ENCODE results near the gene BAZ1A.

DNA sequence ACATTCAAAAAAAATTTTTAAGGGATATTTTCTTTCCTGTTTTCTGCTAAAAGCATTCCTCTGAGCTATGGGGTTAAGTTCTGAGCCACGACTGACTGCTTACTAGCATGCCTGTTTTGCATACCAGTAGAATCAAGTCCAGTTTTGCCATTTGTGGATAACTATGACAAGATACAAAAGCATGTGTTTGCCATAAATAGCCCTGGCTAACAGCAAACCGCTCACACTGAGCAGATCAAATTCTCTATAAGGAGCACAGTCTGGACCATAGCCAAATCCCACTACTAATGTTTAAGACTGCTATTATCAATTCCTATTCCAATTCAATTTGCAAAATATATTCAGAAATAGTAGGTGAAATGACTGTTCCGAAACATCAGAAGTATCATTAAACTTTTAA lies 164.0 kb downstream of the BAZ1A start:
- TF ChIP-seq, protein P1, sequence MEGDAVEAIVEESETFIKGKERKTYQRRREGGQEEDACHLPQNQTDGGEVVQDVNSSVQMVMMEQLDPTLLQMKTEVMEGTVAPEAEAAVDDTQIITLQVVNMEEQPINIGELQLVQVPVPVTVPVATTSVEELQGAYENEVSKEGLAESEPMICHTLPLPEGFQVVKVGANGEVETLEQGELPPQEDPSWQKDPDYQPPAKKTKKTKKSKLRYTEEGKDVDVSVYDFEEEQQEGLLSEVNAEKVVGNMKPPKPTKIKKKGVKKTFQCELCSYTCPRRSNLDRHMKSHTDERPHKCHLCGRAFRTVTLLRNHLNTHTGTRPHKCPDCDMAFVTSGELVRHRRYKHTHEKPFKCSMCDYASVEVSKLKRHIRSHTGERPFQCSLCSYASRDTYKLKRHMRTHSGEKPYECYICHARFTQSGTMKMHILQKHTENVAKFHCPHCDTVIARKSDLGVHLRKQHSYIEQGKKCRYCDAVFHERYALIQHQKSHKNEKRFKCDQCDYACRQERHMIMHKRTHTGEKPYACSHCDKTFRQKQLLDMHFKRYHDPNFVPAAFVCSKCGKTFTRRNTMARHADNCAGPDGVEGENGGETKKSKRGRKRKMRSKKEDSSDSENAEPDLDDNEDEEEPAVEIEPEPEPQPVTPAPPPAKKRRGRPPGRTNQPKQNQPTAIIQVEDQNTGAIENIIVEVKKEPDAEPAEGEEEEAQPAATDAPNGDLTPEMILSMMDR (IDR thresholded peaks at IDR 0.05): no peak
- no peak for TF ChIP-seq EZH2 (IDR thresholded peaks at IDR 0.05; ENCODE audit: borderline replicate concordance, insufficient read depth, low read depth, low read length, poor library complexity, severe bottlenecking)
